Measurements from ENCODE around the gene ADGRL4.
"Not testable (repeated sequence)": the region's sequence is repeated elsewhere in the genome, so short reads cannot be mapped to it uniquely, and the experiment has no call there.

ADGRL4 gene

DNA sequence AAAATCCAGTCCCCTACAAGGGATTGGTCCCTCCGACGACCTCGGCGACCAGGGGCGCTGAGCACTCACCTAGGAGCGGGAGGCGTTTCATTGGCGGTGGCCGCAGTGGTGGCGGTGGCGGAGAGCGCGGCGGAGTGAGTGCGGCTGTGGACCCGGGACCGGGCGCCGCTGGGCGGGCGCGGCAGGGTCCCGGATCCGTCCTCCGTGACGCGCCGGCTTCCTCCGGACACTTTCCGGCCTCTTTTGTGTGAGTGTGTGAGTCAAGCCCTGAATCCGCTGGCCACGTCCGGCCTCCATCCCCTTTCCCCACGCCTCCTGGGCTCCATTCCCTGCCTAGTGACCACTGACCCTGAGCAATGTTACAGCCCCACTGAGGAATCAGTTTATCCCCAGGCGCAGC, at the start of gene ADGRL4:
Gene ADGRL4 (minus strand): TSS at position 167 of the 400 bp plus-strand sequence. CDS start 76 bp downstream, at position 91.
- no peak for DNase-seq

DNA sequence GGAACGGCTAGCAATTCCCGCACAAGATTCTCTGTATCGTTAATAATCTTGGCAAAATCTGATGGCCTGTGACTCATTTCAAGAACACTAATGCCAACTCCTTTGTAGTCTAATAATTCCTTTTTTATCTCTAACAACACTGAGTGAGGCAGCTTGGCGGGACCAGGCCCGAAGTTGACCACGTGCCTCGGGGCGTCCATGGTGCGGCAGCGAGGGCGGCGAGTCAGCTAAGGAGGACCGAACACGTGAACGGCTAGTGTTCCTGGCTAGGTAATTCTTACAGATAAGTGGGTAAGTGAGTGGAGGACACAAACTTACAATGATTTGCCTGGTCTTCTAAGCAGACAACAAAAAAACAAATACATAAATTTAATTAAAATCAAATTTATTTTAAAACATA, 49.3 kb upstream of the ADGRL4 start:
- no peak for DNase-seq

DNA sequence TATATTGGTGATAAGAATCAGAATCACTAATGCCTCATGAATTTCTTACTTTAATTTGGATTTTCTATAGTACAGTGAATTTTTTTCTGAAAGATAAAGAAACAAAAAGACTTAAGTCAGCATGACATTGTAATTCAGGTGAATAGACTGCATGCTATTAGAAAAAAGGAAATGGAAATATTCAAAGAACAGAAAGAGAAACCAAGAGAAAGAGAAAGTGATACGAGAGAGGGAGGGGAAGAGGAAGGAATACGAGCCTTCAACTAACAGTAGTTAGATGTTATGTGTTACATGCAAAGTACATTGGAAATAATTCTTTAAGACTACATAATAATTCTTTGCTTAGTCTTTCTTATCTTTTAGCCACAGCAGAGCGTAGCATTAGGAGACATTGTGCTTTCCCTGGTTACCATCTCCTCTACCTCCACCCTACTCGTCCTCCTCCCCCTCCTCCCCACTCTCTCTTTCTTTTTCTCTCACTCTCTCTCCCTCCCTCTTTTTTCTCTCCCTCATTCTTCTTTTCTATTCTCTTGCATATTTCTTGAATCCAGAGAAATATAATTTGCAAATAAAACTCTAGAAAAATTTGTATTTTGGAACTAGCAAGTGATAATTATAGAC, 46.4 kb upstream of the ADGRL4 start:
- no peak for DNase-seq

DNA sequence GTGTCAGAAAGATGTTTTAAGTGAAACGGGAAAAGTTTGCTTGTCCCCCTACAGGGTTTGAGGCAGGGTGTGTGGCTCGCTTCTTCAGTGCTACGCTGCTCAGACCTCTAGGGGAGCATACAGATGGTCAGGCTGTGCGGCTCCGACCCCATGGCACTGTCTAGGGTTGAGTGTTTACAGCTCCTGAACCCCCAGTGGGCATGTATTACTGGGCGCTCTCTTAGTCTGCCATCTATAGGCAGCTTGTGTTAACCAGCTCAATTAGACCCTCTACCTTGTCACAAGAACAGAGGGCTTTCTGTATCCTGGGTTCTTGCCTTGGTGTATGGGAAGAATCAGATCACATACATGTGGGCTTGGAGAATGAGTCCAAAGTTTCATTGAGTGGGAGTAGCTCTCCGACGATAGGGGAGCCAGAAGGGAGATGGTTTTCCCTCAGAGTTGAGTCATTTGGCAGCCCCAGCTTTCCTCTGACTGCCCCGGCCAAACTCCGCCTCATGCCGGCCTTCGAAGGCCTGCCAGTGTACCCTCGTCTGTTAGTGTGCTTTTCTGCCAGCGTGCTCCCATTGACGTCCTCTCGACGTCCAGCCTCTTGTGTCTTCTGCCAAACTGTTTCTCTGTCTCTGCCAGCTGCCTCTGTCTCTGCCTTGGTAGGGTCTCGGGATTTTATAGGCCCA, 38.6 kb upstream of the ADGRL4 start:
- no peak for DNase-seq

DNA sequence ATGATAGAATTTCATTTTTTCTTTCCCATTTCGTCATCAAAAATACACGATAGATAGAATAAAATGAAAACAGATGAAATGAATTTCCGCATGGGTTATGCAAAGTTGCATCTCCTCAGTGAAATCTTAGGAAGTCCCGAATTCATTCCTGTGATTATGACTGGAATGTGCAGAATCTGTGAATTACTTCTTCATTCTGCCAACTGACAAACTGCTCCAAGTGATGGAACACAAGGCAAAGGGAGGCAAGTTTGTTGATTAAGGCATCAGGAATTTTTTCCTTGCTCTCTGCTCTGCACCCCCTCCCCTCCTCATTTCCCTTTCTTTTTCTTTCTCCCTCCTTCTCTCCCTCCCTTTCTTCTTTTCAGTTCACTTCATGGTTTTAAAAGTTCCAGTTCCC, 37.0 kb upstream of the ADGRL4 start:
- no peak for DNase-seq

DNA sequence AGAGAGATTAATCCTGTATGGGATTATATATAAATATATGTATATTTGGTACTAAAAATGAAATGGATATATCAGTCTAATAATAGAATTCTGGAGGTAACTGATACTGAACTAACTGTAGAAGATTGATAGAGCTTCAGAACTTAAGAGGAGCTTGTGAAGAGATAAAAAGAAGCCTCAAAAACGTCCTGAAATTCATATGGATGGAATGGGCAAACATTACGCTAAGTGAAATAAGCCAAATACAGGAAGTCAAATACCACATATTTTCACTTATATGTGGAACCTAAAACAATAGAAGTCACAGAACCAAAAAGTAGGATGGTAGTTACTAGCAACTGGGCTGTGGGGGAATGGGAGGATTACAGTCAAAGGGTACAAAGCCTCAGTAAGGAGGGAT, 36.0 kb upstream of the ADGRL4 start:
- no peak for DNase-seq

DNA sequence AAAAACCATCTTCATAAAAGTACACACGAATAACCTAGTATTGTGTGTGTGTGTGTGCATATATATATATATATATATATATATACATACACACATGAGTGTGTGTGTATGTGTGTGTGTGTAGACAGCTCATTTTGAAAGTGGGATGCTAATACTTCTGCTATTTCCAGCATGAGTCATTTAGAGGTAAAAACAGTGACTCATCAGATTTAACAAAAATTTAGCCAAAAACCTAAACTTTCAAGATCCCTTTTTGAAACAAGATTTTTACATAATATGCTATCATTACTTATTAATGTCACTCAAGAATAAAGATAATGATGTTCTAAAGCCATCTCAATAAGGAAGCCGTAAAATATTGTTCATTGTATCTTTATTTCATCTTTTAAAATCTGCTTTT, 35.6 kb upstream of the ADGRL4 start:
- no peak for DNase-seq

DNA sequence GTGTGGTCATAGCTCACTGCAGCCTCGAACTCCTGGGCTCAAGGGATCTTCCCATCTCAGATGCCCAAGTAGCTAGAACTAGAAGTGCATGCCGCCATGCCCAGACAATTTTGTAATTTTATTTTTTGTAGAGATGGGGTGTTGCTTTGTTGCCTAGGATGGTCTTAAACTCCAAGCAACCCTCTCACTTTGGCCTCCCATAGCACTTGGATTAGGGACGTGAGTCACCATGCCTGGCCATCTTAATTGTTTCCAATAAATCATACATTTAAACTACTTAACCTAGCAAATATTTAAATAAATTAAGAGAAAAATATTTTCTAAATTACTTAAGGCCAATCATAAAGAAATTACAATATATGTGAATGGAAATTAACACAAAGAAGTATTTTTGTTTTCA, 35.1 kb upstream of the ADGRL4 start:
- no peak for DNase-seq

DNA sequence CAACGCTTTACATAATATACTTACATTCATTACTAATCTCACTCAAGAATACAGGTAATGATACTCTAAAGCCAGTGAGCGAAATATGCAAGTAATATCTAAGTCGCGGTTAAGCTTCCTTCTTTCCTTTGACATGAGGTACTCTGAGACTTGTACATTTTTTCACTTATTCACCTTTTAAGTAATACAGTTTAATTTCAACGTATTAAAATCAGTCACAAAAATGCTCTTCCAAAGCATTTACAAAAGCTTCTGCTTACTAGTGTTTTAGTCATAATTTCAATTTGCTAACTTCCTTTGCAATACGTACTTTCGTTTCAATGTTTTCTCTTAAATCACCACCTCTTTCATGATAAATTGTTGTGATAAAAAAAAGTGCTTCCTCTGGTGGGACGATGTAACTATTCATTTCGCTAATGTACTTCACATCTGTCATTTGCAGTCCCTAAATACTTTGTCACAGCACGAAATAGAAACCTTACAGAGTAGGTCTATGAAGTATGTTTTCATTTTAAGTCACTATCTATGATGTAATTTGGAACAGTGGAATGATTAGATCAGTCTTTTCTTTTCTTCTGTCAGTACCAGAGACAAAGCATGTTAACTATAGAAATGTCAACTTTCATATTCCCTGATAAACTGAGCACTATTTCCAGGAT, 34.0 kb upstream of the ADGRL4 start:
- no peak for DNase-seq

DNA sequence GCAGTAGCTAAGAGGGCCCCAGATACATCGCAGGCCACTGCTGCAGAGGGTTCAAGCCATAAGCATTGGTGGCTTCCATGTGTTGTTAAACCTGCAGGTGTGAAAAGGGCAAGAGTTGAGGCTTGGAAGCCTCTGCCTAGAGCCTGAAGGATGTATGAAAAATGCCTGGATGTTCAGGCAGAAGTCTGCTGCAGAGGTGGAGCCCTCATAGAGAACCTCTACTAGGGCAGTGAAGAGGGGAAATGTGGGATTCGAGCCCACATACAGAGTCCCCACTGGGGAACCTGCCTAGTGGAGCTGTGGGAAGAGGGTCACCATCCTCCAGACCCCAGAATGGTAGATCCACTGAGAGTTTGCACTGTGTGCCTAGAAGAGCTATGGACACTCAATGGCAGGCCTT, 30.6 kb upstream of the ADGRL4 start:
- no peak for DNase-seq

DNA sequence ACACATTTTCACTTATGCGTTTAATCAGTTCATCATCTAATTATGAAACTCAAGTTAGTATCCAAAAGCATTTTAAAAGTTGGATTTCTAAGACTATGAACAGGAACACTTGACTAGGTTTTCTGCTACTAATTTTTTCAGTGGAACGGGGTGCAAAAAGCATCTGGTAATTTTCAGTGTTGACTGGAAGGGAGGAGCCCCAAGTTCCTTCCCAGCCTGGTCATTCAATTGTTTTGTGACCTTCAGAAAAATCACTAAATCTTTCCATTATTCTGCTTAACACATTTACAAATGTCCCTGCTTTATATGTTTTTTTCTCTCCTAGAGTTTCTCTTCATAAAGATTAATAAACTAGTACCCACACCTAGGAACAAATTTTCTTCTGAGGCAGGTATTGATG, 6.0 kb upstream of the ADGRL4 start:
- no peak for DNase-seq

DNA sequence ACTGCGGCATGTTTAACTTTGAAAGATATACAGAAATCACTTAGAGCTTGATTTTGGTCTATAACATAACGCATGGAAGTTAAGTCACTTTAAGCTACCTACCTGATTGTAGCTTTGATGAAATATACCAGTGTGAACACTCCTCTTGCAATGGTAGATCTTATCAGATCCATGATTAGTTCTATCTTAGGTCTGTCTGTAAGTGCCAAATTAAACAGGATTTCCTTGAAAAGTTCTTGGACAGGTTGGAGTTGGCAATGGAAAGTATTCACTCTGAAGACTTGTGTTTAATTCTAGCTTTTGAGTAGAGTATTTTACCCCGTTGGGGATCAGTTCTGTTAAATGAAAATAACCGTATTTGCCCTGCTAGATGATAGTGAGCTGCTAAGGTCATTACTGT, 4.1 kb upstream of the ADGRL4 start:
- DNase-seq = no peak

DNA sequence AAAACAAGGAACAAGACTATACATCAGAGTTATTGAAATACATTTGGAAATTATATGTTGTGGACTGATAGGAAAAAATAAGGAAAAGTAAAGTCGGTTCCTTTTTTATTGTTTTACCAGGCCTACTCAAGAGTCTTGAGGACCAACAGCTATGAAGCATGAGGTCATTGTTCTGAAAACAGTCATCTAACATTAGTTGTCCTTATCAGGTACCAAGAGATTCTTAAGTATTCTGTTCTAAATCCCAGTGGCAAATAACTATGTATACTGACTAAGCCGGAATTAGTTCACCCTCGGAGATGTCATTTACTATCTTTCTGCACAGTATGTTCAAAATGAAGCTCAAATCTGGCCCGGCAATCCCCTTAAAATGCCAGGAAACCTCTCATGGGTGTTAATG, 585 bp downstream of the ADGRL4 start:
- DNase-seq = no peak

DNA sequence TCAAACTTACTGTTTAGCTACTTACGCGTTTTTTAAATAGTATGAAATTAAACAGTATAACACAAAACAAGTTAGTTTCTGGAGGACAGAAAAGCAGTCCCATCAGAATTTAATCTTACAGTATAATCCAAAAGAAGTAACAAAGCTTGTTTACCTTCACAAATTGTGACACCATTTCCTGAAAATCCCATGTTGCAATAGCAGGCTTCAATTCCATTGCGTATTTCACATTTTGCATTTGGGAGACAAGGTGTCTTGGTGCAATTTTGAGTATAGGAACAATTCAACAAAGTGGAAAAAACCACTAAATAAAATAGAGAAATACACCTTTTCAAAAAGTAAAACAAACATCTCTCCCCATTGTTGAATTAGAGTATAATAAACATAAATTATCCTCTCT, 1.6 kb downstream of the ADGRL4 start:
- no peak for DNase-seq

DNA sequence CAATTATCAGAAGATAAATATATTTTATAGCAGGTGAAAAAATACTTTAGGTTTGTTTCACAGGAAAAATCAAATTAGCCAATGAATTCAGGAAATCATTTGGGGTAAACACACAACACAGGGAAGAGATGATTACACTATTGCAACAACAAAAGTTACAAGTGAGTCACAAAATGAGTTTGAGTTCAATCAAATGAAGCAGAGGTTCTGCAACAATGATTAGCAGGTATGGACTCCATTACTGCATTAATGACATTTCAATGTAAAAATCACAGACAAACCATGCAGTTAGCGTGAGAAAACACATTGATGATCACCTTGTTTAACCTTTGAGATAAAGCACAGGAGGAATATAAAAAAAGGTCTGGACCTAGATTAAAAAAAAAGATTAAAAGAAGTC, 9.7 kb downstream of the ADGRL4 start:
- DNase-seq = no peak

DNA sequence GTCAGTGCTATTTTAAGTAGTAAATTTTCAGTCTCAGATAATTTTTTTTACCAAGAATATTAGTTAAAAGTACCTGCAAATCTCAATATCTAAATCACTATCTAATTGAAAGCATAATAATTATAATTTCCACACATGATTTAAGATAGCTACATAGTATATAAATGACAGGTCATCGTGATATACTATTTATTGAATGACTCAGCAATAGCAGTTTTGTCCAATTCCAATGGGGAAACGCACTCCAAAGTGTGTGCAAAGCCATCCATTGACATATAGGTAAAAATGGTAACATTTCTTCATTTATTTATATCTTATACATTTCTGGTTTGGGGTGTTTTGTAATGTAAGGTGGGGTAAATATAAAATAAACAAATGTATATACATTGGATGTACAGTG, 19.5 kb downstream of the ADGRL4 start:
- DNase-seq = no peak

DNA sequence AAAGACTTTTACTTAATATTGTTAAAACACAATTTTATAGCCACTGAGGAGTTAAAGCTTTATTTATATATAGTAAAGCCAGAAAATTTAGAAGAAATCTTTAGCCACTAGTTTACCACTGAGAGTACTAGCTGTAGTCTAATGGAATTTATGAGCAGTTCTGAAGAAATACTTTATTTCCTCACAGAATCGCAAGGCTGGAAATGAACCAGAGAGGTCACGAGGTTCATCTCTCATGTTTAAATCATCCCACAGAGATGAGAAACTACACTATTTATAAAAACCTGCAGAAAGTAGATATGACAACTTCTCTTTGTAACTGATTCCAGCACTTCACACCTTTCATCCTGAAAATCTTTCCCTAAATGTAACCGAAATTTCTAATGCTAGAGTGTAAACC, 26.0 kb downstream of the ADGRL4 start:
- no peak for DNase-seq

DNA sequence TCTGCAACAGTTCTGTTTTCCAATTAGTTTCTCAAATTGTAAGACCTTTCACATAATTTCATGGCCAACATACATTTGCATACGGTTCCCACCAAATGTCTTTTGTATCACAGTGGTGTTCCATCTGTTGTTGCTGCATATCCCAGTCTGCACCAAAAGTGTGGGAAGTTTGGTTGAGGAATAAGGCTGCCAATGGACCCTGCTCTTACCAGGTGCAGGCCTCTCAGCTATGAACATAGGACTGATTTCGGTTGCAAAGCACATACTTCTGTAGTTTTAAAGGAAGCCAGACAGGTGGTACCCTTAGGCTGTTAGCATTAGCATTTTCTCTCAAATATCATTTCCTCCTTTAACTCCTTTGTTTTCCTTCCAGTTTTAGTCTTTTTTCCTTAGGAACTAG, 33.8 kb downstream of the ADGRL4 start:
- DNase-seq = no peak

DNA sequence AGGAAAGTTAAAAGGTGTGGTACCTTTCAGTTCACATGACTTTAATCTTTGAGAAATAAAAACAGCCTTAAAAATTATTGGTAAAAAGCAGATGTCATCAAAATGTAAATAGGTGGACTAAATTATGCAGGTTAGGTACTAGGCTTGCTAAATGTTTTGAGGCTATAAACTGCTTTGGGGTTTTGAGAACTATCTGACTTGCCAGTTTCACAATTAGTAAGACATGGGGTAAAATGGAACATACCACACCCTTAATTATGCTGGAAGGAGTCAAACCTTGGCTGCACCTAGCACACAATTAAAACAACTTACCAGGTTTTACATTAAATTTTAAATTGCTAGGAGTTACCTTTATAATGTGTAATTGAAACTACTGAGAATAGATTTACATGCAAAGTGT, 39.4 kb downstream of the ADGRL4 start:
- DNase-seq = not testable (repeated sequence)

DNA sequence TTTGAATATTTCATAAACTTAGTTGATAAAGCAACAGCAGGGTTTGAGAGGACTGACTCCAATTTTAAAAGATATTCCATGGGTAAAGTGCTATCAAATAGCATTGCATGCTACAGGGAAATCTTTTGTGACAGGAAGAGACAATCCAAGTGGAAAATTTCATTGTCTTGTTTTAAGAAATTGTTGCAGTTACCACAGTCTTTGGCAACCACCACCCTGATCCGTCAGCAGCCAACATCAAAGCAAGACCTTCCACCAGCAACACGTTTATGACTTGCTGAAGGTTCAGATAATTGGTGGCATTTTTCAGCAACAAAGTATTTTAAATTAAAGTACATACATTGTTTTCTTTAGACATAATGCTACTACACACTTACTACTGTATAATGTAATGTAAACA, 47.8 kb downstream of the ADGRL4 start:
- DNase-seq = no peak

DNA sequence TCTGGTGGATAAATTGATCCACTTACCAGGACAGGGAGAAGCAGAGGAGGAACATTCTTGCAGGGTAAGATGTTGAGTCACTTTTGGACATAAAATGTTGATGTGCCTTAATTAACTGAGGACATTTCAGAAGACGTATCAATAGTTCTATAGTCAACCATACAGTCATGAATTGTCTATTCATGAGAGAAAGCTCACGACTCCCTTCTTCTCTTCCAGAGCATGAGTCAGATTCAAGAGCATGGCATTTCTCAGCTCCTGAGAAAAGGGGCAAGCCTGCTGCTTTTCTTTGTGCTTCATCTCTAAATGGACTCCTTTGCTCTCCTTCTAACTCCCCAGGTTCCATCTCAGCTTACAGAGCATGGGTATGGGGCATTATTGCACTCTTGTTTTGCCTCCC, 55.7 kb downstream of the ADGRL4 start:
- no peak for DNase-seq

DNA sequence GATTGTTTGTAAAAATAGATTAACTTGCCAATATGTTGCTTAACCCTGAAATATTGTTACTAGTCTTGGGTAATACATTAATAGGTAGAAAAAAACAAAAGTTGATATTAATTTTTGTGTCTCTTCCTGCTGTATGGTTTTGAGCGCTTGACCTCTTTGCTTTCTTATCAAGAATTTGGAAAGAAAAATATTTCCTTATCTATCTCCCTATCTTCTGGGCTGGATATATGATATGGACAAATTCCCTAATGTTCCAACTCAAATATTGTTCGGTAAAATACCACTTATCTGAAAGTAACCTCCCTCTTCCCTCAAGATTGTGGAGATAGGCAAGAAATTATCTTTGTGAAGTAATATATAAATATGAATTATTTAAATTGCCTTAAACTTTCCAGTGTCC, 57.3 kb downstream of the ADGRL4 start:
- no peak for DNase-seq

DNA sequence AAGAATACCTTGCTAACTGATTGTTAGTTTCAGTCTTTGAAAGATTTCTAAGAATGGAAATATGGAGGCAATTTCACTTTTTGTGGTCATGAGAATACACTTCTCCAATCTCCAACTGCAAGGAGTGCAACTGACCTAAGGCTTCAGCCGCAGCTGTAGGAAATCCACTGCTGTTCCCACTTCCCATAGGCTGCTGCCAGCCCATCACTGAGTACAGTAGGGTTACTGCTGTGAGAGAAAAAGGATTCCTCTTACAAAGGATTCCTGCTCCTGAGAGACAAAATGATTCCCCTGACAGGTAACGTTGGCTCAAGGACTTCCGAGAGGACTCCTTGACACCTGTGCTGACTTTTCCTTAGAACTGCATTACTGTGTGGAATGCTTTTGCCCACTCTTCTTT, 87.4 kb downstream of the ADGRL4 start:
- no peak for DNase-seq

DNA sequence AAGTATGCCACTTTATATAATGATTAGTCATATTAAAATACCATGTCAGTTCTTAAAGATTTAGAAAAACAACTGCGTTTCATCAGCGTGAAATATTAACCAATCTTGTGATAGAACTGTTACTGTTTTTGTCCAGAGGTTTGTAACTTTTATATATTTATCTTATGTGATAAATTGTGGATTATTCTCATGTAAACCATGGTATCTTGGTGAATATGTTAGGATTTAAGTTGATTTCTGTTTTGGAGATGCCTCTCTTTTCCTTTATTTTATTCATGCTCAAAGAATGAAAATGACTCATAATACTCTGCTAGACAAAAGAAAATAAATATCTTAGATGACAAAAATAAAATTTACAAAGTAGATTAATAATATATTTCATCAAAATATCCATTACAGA, 88.4 kb downstream of the ADGRL4 start:
- no peak for DNase-seq

DNA sequence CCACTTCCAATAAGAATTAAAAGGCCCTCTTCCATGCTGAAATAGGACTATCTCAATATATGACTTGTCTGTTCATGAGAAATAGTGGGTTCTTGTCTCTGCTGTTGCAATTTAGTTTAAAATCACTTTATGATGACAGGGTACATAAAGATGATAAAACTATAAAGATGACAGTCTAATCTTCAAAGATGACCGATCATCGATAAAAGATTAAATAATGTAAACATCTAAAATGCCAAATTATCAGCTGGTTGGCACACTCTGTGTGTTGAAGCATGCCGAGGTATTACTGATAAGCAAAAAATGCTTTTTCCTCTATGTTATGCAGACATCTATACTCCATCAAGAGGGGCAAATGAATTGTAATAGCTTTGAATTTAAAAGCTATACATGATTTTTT, 89.5 kb downstream of the ADGRL4 start:
- no peak for DNase-seq

All from NCI-H1092 treated with DMSO at 0.1 percent for 48 hours (cell line).